Measurements from ENCODE around the gene STARD6. TPM values are rescaled to one million over a fixed set of nuclear protein-coding genes. Genes with fewer than 3 reads are reported as not detected.
"Not testable (repeated sequence)": the region's sequence is repeated elsewhere in the genome, so short reads cannot be mapped to it uniquely, and the experiment has no call there.

Gene STARD6
- total RNA-seq, 1 donor from 2014 or later: not detected

- no peak for DNase-seq (ENCODE audit: extremely low spot score, unreplicated experiment)
- Mint-ChIP-seq H3K36me3 (ENCODE audit: unreplicated experiment) (no peaks in the 10 kb centered on the region), H3K27me3 (ENCODE audit: unreplicated experiment) (peaks cover 13% of the 10 kb centered on the region), H3K27ac (ENCODE audit: unreplicated experiment) (no peak overlapping the region), H3K4me1 (ENCODE audit: unreplicated experiment) (peaks cover 21% of the 10 kb centered on the region), H3K4me3 (ENCODE audit: unreplicated experiment) (no peak overlapping the region), H3K9me3 (ENCODE audit: unreplicated experiment) (peaks cover 5% of the 10 kb centered on the region)
- peak; percentile 71 for TF ChIP-seq CTCF (IDR thresholded peaks at IDR 0.05)
Measured at GRCh38 chr18:54392543-54393023, 34.9 kb upstream of the STARD6 start.

- H3K27me3 Mint-ChIP-seq (ENCODE audit: unreplicated experiment): peaks cover 3% of the 10 kb centered on the region
- DNase-seq (ENCODE audit: extremely low spot score, unreplicated experiment): no peak
- no peak for TF ChIP-seq CTCF (IDR thresholded peaks at IDR 0.05)
- no peak overlapping the region for H3K27ac Mint-ChIP-seq (ENCODE audit: unreplicated experiment)
- peaks cover 26% of the 10 kb centered on the region for H3K4me1 Mint-ChIP-seq (ENCODE audit: unreplicated experiment)
- H3K36me3 Mint-ChIP-seq (ENCODE audit: unreplicated experiment): no peaks in the 10 kb centered on the region
- H3K9me3 Mint-ChIP-seq (ENCODE audit: unreplicated experiment): peaks cover 5% of the 10 kb centered on the region
- no peak overlapping the region for H3K4me3 Mint-ChIP-seq (ENCODE audit: unreplicated experiment)
Measured at GRCh38 chr18:54390838-54391237, 33.2 kb upstream of the STARD6 start.

GRCh38 chr18:54389143-54389505, 31.5 kb upstream of the STARD6 start:
- Mint-ChIP-seq H3K9me3 (ENCODE audit: unreplicated experiment) (peaks cover 5% of the 10 kb centered on the region), H3K4me1 (ENCODE audit: unreplicated experiment) (peaks cover 27% of the 10 kb centered on the region), H3K36me3 (ENCODE audit: unreplicated experiment) (no peaks in the 10 kb centered on the region), H3K27me3 (ENCODE audit: unreplicated experiment) (peaks cover 2% of the 10 kb centered on the region), H3K27ac (ENCODE audit: unreplicated experiment) (peak overlapping the region; percentile 74), H3K4me3 (ENCODE audit: unreplicated experiment) (no peak overlapping the region)
- DNase-seq (ENCODE audit: extremely low spot score, unreplicated experiment): no peak
- TF ChIP-seq CTCF (IDR thresholded peaks at IDR 0.05): no peak

GRCh38 chr18:54388203-54389142, 30.8 kb upstream of the STARD6 start:
- H3K4me1 Mint-ChIP-seq (ENCODE audit: unreplicated experiment): peaks cover 27% of the 10 kb centered on the region
- no peak for DNase-seq (ENCODE audit: extremely low spot score, unreplicated experiment)
- peaks cover 5% of the 10 kb centered on the region for H3K9me3 Mint-ChIP-seq (ENCODE audit: unreplicated experiment)
- TF ChIP-seq CTCF (IDR thresholded peaks at IDR 0.05): no peak
- H3K36me3 Mint-ChIP-seq (ENCODE audit: unreplicated experiment): no peaks in the 10 kb centered on the region
- peaks cover 2% of the 10 kb centered on the region for H3K27me3 Mint-ChIP-seq (ENCODE audit: unreplicated experiment)
- H3K4me3 Mint-ChIP-seq (ENCODE audit: unreplicated experiment): peak overlapping the region; percentile 9
- peak overlapping the region; percentile 74 for H3K27ac Mint-ChIP-seq (ENCODE audit: unreplicated experiment)

GRCh38 chr18:54387631-54388030, 30.0 kb upstream of the STARD6 start:
- Mint-ChIP-seq H3K27ac (ENCODE audit: unreplicated experiment) (peak overlapping the region; percentile 74), H3K9me3 (ENCODE audit: unreplicated experiment) (peaks cover 5% of the 10 kb centered on the region), H3K36me3 (ENCODE audit: unreplicated experiment) (no peaks in the 10 kb centered on the region), H3K4me3 (ENCODE audit: unreplicated experiment) (no peak overlapping the region), H3K4me1 (ENCODE audit: unreplicated experiment) (peaks cover 27% of the 10 kb centered on the region), H3K27me3 (ENCODE audit: unreplicated experiment) (no peaks in the 10 kb centered on the region)
- DNase-seq (ENCODE audit: extremely low spot score, unreplicated experiment): no peak
- TF ChIP-seq CTCF (IDR thresholded peaks at IDR 0.05): no peak

GRCh38 chr18:54386800-54387495, 29.3 kb upstream of the STARD6 start:
- H3K9me3 Mint-ChIP-seq (ENCODE audit: unreplicated experiment); H3K27ac Mint-ChIP-seq (ENCODE audit: unreplicated experiment); H3K36me3 Mint-ChIP-seq (ENCODE audit: unreplicated experiment); DNase-seq (ENCODE audit: extremely low spot score, unreplicated experiment); H3K27me3 Mint-ChIP-seq (ENCODE audit: unreplicated experiment); H3K4me3 Mint-ChIP-seq (ENCODE audit: unreplicated experiment): not testable (repeated sequence)
- H3K4me1 Mint-ChIP-seq (ENCODE audit: unreplicated experiment): peaks cover 27% of the 10 kb centered on the region

Data from osteocyte (in vitro differentiated cells).